Osteoblast (primary cell): ENCODE data around the gene MBD5. TPM values are rescaled to one million over a fixed set of nuclear protein-coding genes. Genes with fewer than 3 reads are reported as not detected.
A peak's percentile ranks its signal among the peaks of the same experiment; 100 is the strongest.

ENCODE experiments used
- DNase-seq: peaks from one replicate; pipeline ENCODE4 v3.0.0; 2011; ENCODE audit warnings: low spot score, mixed read lengths; ENCODE audit not compliant: insufficient read length; ENCODE audit errors: missing footprints
- H2AFZ ChIP-seq: 2 replicates; pipeline ENCODE4 v1.6.0; 2011; ENCODE audit warnings: mild to moderate bottlenecking, low read length
- H3K27ac ChIP-seq: 2 replicates; pipeline ENCODE4 v1.5.1; 2011; ENCODE audit warnings: mild to moderate bottlenecking, low read depth, low read length, moderate library complexity
- H3K27me3 ChIP-seq: 2 replicates; pipeline ENCODE4 v1.6.0; 2012; ENCODE audit warnings: mild to moderate bottlenecking, control low read depth, inconsistent platforms, low read length, moderate library complexity; ENCODE audit not compliant: insufficient read depth
- H3K36me3 ChIP-seq: 2 replicates; pipeline ENCODE4 v1.5.1; 2011; ENCODE audit warnings: mild to moderate bottlenecking, low read length, control low read depth, moderate library complexity; ENCODE audit not compliant: insufficient read depth
- H3K4me1 ChIP-seq: 2 replicates; pipeline ENCODE4 v1.5.1; 2011; ENCODE audit warnings: mild to moderate bottlenecking, low read length, control low read depth, moderate library complexity; ENCODE audit not compliant: insufficient read depth
- H3K4me2 ChIP-seq: 2 replicates; pipeline ENCODE4 v1.6.0; 2011; ENCODE audit warnings: mild to moderate bottlenecking, low read length; ENCODE audit not compliant: insufficient read depth
- H3K4me3 ChIP-seq: fragments of 200-600 bp; sonication (generic); 3 replicates; pipeline ENCODE4 v1.5.1; 2012; ENCODE audit warnings: mild to moderate bottlenecking, low read length, inconsistent platforms; ENCODE audit not compliant: insufficient read depth
- H3K79me2 ChIP-seq: 2 replicates; pipeline ENCODE4 v1.6.0; 2012; ENCODE audit warnings: mild to moderate bottlenecking, low read length, control low read depth, inconsistent platforms; ENCODE audit not compliant: insufficient read depth
- H3K9me3 ChIP-seq: 2 replicates; pipeline ENCODE4 v1.5.1; 2011; ENCODE audit warnings: low read depth, low read length, control low read depth
- H4K20me1 ChIP-seq: 2 replicates; pipeline ENCODE4 v1.6.0; 2012; ENCODE audit warnings: mild to moderate bottlenecking, low read length, control low read depth; ENCODE audit not compliant: insufficient read depth
- CTCF ChIP-seq: IDR thresholded peaks from 2 replicates; pipeline ENCODE4 v1.5.1; 2011; ENCODE audit warnings: mild to moderate bottlenecking, low read depth, low read length, moderate library complexity; ENCODE audit errors: extremely low read depth
- total RNA-seq: library from RNA; depleted of rRNA; stranded (reverse); fragments of >200 nt; gene quantifications from 2 replicates; pipeline ENCODE4 v1.2.3, GENCODE V29; 2012

Gene MBD5
- total RNA-seq, 1 donor, result 22.4 TPM

GRCh38 chr2:148110184-148110583 is 89.3 kb downstream of the MBD5 start:
- Histone ChIP-seq H3K79me2 (no peaks in the 10 kb centered on the region), H3K27me3 (no peaks in the 10 kb centered on the region), H3K4me2 (no peak overlapping the region), H3K4me1 (peaks cover 3% of the 10 kb centered on the region), H3K4me3 (no peak overlapping the region), H3K9me3 (no peaks in the 10 kb centered on the region), H3K36me3 (no peaks in the 10 kb centered on the region), H2AFZ (no peak overlapping the region), H4K20me1 (no peaks in the 10 kb centered on the region), H3K27ac (no peak overlapping the region)
- no peak for DNase-seq
- no peak for TF ChIP-seq CTCF

- Histone ChIP-seq H3K27ac (peak overlapping the region; percentile 26), H3K27me3 (no peaks in the 10 kb centered on the region), H3K4me2 (no peak overlapping the region), H3K4me3 (no peak overlapping the region), H3K36me3 (no peaks in the 10 kb centered on the region), H4K20me1 (no peaks in the 10 kb centered on the region), H3K9me3 (no peaks in the 10 kb centered on the region), H3K4me1 (peaks cover 7% of the 10 kb centered on the region), H2AFZ (no peak overlapping the region), H3K79me2 (no peaks in the 10 kb centered on the region)
- no peak for TF ChIP-seq CTCF
- peak; percentile 69 for DNase-seq
Measured at GRCh38 chr2:148122788-148123187, 101.9 kb downstream of the MBD5 start.

GRCh38 chr2:148124271-148124670 is 103.4 kb downstream of the MBD5 start:
- no peak for DNase-seq
- no peak for TF ChIP-seq CTCF

GRCh38 chr2:148130581-148130980 is 109.7 kb downstream of the MBD5 start:
- Histone ChIP-seq H4K20me1 (no peaks in the 10 kb centered on the region), H2AFZ (no peak overlapping the region), H3K79me2 (no peaks in the 10 kb centered on the region), H3K4me1 (peaks cover 6% of the 10 kb centered on the region), H3K27ac (peak overlapping the region; percentile 8), H3K9me3 (no peaks in the 10 kb centered on the region), H3K27me3 (no peaks in the 10 kb centered on the region), H3K4me2 (no peak overlapping the region), H3K36me3 (no peaks in the 10 kb centered on the region), H3K4me3 (no peak overlapping the region)
- no peak for DNase-seq
- no peak for TF ChIP-seq CTCF

More at GRCh38 chr2:148124271-148124670, 103.4 kb downstream of the MBD5 start:
- Histone ChIP-seq H4K20me1 (no peaks in the 10 kb centered on the region), H3K4me3 (no peak overlapping the region), H2AFZ (no peak overlapping the region), H3K27me3 (no peaks in the 10 kb centered on the region), H3K9me3 (no peaks in the 10 kb centered on the region), H3K4me1 (peaks cover 7% of the 10 kb centered on the region), H3K79me2 (no peaks in the 10 kb centered on the region), H3K36me3 (no peaks in the 10 kb centered on the region), H3K27ac (no peak overlapping the region), H3K4me2 (no peak overlapping the region)
